Vagina (tissue), 2 donors: ENCODE data around the gene KTI12.

Experiments
- CTCF ChIP-seq, 3 experiments: fragments of 450-650 bp in 2 of 3; fragments of 200-600 bp in 1 of 3; sonication (generic) in 1 of 3; IDR thresholded peaks; one replicate each; pipeline ENCODE4 v1.5.1; 2017 to 2019; ENCODE audit warnings: antibody characterized with exemption in 3 of 3, mild to moderate bottlenecking in 2 of 3, moderate library complexity in 2 of 3
- POLR2A ChIP-seq, 2 donors: fragments of 450-650 bp; IDR thresholded peaks; one replicate each; pipeline ENCODE4 v1.6.1; 2017; ENCODE audit warnings: antibody characterized with exemption in 2 of 2, mild to moderate bottlenecking in 2 of 2, moderate library complexity in 2 of 2
- POLR2AphosphoS5 ChIP-seq, 2 donors: sonication (generic); formaldehyde crosslinking; IDR thresholded peaks; one replicate each; pipeline ENCODE4 v1.9.0; 2017; ENCODE audit warnings: antibody characterized with exemption in 2 of 2, mild to moderate bottlenecking in 2 of 2, low read depth in 1 of 2; ENCODE audit not compliant: insufficient read depth in 1 of 2

GRCh38 chr1:52072291-52072690, 38.7 kb upstream of the KTI12 start:
- TF ChIP-seq CTCF (IDR thresholded peaks at IDR 0.05) (no peak), POLR2AphosphoS5 (IDR thresholded peaks at IDR 0.05; ENCODE audit: insufficient read depth in 1 of 2, low read depth in 1 of 2) (no peak), POLR2A (IDR thresholded peaks at IDR 0.05) (no peak)
